ENCODE measurements around the gene PPP2R5E. TPM values are rescaled to one million over a fixed set of nuclear protein-coding genes. Genes with fewer than 3 reads are reported as not detected.

The PPP2R5E gene
- total and polyA plus RNA-seq, 10 of the 15 experiments (the other 5 are each of a cell fraction or from before 2014, with no cell fraction given): 11.4 to 56.2 (median 22.7) TPM

DNA sequence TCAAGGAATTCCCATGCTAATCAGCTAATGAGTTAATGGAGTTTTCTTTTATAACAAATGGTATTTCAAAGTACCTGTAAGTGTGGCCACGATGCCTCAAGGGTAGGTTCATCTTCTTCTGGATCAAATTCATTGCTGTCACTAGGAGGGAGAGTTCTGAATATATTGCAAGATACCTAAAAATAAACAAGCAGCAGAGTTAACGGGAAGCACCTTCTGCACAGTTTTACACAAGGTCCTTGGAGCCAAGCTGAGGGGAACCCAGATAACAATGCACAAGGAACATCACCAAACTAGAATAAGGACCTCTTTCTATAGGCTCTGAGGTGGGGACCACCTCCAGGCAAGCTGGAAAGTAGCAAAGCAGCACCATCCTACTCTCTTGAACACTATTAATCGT lies 121.3 kb downstream of the PPP2R5E start:
- intact Hi-C loops (cut with micrococcal nuclease; ENCODE audit: unreplicated experiment) (no loop called here), in situ Hi-C loops (cut with MboI) (no loop called here)
- DNase-seq (ENCODE audit: low read depth, low spot score): no peak
- ChIA-PET RAD21 (ENCODE audit: unreplicated experiment) (no interaction called here), CTCF (interaction anchor here (1.0 to 1.1 kb wide), 2 partner anchors 9 to 122 kb away, joined by 3 to 5 read pairs; partner anchors contain the start of gene PPP2R5E), SMC1A (ENCODE audit: uncharacterized antibody, unreplicated experiment) (interaction anchor here (0.8 to 1.5 kb wide), 5 partner anchors 9 to 54 kb away, joined by 3 to 4 read pairs (median 4); no protein-coding TSS in a partner anchor), POLR2A (interaction anchor here (0.6 kb wide), 1 partner anchor 10 kb away, joined by 3 read pairs; no protein-coding TSS in a partner anchor)
- 98% methylated on average over 3 of the region's 3 CpGs for WGBS (ENCODE audit: insufficient coverage, insufficient replicate concordance, low lambda C conversion rate, missing lambda C conversion rate)
- BruUV-seq (replicated peaks): no TSS peak
- Histone ChIP-seq H2AFZ (ENCODE audit: control insufficient read depth, low read depth, low read length) (no peak overlapping the region), H3K4me1 (ENCODE audit: control insufficient read depth, insufficient read depth, low read length) (peaks cover 6% of the 10 kb centered on the region), H3K79me2 (ENCODE audit: control insufficient read depth, insufficient read depth, low read length) (peaks cover 9% of the 10 kb centered on the region), H4K20me1 (ENCODE audit: control insufficient read depth, insufficient read depth) (no peaks in the 10 kb centered on the region), H3K27me3 (replicated peaks in 1 of 2; ENCODE audit: control insufficient read depth in 2 of 2, insufficient read depth in 2 of 2, low read length in 1 of 2) (no peaks in the 10 kb centered on the region), H3K36me3 (ENCODE audit: control insufficient read depth in 2 of 2, insufficient read depth in 2 of 2, low read length in 1 of 2) (peaks cover 3 to 4% of the 10 kb centered on the region in 2 experiments; a peak in 3 of 4 replicates), H3K9me3 (replicated peaks; ENCODE audit: control insufficient read depth, insufficient read depth, low read length) (no peaks in the 10 kb centered on the region), H3K27ac (ENCODE audit: control insufficient read depth, insufficient read depth) (no peak overlapping the region), H3K4me2 (ENCODE audit: control insufficient read depth, insufficient read depth) (no peak overlapping the region), H3K4me3 (no peak overlapping the region), H3K9ac (ENCODE audit: control insufficient read depth, insufficient read depth, low read length) (no peak overlapping the region)
- TF ChIP-seq ESRRA (IDR thresholded peaks at IDR 0.05; ENCODE audit: low read length): no peak
- TF ChIP-seq CREM (IDR thresholded peaks at IDR 0.05; ENCODE audit: low read depth): no peak
- TF ChIP-seq CBX5 (IDR thresholded peaks at IDR 0.05; ENCODE audit: low read depth): no peak
- TF ChIP-seq TCF12 (IDR thresholded peaks at IDR 0.05; ENCODE audit: low read depth, low read length): no peak
- no peak for TF ChIP-seq ZNF207 (IDR thresholded peaks at IDR 0.05; ENCODE audit: borderline replicate concordance)
- no peak for FAIRE-seq
- no peak for ATAC-seq

DNA sequence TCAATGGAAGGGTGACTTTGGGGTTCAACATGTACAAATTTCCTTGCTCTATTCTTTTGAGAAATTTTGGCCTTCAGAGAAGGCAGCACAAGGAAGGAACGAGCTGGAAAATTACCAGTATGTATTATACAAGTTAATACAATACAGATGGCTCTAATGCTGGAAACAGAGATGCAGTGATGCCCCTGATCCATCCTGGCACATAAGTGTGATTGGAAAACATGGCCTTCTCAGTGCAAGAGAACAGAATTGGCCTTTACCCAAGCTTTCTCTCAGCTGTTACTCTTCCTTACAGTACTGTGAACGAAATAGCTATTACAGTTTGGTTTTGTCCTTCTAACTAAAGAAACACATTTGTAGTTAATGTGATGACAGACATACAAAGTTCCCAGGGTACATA lies 122.0 kb downstream of the PPP2R5E start:
- no peak overlapping the region for H3K4me3 ChIP-seq
- CTCF ChIA-PET: interaction anchor here (1.0 to 1.1 kb wide), 3 partner anchors 10 to 122 kb away, joined by 3 to 5 read pairs (median 3); partner anchors contain the start of gene PPP2R5E
- WGBS (ENCODE audit: insufficient coverage, insufficient replicate concordance, low lambda C conversion rate, missing lambda C conversion rate): 100% methylated on average over 2 of the region's 2 CpGs
- H3K36me3 ChIP-seq (ENCODE audit: control insufficient read depth in 2 of 2, insufficient read depth in 2 of 2, low read length in 1 of 2): peaks cover 3 to 4% of the 10 kb centered on the region in 2 experiments; a peak in 3 of 4 replicates
- in situ Hi-C loops (cut with MboI) (no loop called here), intact Hi-C loops (cut with micrococcal nuclease; ENCODE audit: unreplicated experiment) (no loop called here)
- DNase-seq (ENCODE audit: low read depth, low spot score) (no peak), FAIRE-seq (no peak), ATAC-seq (no peak)
- H3K79me2 ChIP-seq (ENCODE audit: control insufficient read depth, insufficient read depth, low read length): peaks cover 6% of the 10 kb centered on the region
- H4K20me1 ChIP-seq (ENCODE audit: control insufficient read depth, insufficient read depth): no peaks in the 10 kb centered on the region
- POLR2A ChIA-PET: no interaction called here
- RAD21 ChIA-PET (ENCODE audit: unreplicated experiment): interaction anchor here (0.8 kb wide), 1 partner anchor 46 kb away, joined by 3 read pairs; no protein-coding TSS in a partner anchor
- H3K4me1 ChIP-seq (ENCODE audit: control insufficient read depth, insufficient read depth, low read length): peaks cover 6% of the 10 kb centered on the region
- no peaks in the 10 kb centered on the region for H3K27me3 ChIP-seq (replicated peaks in 1 of 2; ENCODE audit: control insufficient read depth in 2 of 2, insufficient read depth in 2 of 2, low read length in 1 of 2)
- H3K9me3 ChIP-seq (replicated peaks; ENCODE audit: control insufficient read depth, insufficient read depth, low read length): no peaks in the 10 kb centered on the region
- H3K4me2 ChIP-seq (ENCODE audit: control insufficient read depth, insufficient read depth): no peak overlapping the region
- SMC1A ChIA-PET (ENCODE audit: uncharacterized antibody, unreplicated experiment): interaction anchor here (0.6 to 1.5 kb wide), 8 partner anchors 9 to 55 kb away, joined by 3 to 4 read pairs (median 3); no protein-coding TSS in a partner anchor
- no peak overlapping the region for H2AFZ ChIP-seq (ENCODE audit: control insufficient read depth, low read depth, low read length)
- BruUV-seq (replicated peaks): TSS peak; percentile 42
- no peak overlapping the region for H3K9ac ChIP-seq (ENCODE audit: control insufficient read depth, insufficient read depth, low read length)
- H3K27ac ChIP-seq (ENCODE audit: control insufficient read depth, insufficient read depth): no peak overlapping the region
- TF ChIP-seq LARP7 (IDR thresholded peaks at IDR 0.05): no peak
- no peak for TF ChIP-seq CHD2 (IDR thresholded peaks at IDR 0.05; ENCODE audit: borderline replicate concordance, low read depth, low read length)
- TF ChIP-seq, protein P1, sequence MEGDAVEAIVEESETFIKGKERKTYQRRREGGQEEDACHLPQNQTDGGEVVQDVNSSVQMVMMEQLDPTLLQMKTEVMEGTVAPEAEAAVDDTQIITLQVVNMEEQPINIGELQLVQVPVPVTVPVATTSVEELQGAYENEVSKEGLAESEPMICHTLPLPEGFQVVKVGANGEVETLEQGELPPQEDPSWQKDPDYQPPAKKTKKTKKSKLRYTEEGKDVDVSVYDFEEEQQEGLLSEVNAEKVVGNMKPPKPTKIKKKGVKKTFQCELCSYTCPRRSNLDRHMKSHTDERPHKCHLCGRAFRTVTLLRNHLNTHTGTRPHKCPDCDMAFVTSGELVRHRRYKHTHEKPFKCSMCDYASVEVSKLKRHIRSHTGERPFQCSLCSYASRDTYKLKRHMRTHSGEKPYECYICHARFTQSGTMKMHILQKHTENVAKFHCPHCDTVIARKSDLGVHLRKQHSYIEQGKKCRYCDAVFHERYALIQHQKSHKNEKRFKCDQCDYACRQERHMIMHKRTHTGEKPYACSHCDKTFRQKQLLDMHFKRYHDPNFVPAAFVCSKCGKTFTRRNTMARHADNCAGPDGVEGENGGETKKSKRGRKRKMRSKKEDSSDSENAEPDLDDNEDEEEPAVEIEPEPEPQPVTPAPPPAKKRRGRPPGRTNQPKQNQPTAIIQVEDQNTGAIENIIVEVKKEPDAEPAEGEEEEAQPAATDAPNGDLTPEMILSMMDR (IDR thresholded peaks at IDR 0.05 in 2 of 3, conservative IDR thresholded peaks at IDR 0.05 in 1 of 3; ENCODE audit: control insufficient read depth in 2 of 3, extremely low read depth in 1 of 3, insufficient read depth in 1 of 3, low read depth in 3 of 3, low read length in 3 of 3): no peak
- no peak for TF ChIP-seq E4F1 (IDR thresholded peaks at IDR 0.05; ENCODE audit: borderline replicate concordance, partially characterized antibody)
- no peak for TF ChIP-seq YBX1 (IDR thresholded peaks at IDR 0.05)
- no peak for TF ChIP-seq HSF1 (IDR thresholded peaks at IDR 0.05; ENCODE audit: low read depth, low read length)
- no peak for TF ChIP-seq IKZF2 (IDR thresholded peaks at IDR 0.05)

Data from GM12878 (cell line).